Measurements from ENCODE around the gene EIF3F. TPM values are rescaled to one million over a fixed set of nuclear protein-coding genes. Genes with fewer than 3 reads are reported as not detected.

EIF3F gene
- total RNA-seq, 1 donor from 2014 or later = 257 TPM

DNA sequence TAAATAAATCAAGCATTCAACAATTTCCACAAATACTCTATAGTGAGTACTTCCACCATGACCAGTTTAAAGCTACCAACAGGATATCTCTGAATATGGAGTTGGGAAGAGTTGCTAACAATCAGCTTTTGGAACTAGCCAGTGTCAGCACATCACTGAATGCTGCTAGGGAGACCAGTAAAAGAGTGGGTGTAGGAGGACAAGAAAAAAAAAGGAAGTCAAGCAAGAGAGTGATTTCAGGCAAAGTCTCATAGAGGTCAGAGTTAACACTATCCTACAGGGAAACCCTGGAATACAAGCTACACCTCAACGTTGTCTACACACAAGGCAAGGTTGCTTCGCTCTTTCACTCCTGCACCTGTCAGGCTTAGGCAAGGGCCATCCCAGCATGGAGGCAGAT is 24.2 kb downstream of the EIF3F start:
- no peak overlapping the region for H3K27ac ChIP-seq
- H3K27ac Mint-ChIP-seq = no peak overlapping the region
- H2AFZ ChIP-seq (replicated peaks) = no peak overlapping the region
- no peak overlapping the region for H3K4me3 Mint-ChIP-seq
- no peaks in the 10 kb centered on the region for H4K20me1 ChIP-seq (ENCODE audit: low read depth)
- no peaks in the 10 kb centered on the region for H3K9me3 ChIP-seq (ENCODE audit: low read depth)
- peaks cover 14% of the 10 kb centered on the region for H3K27me3 Mint-ChIP-seq (ENCODE audit: insufficient read depth, low read depth)
- H3K79me2 ChIP-seq (ENCODE audit: low read depth) = no peaks in the 10 kb centered on the region
- no peaks in the 10 kb centered on the region for H3K36me3 ChIP-seq
- H3K4me3 ChIP-seq = no peak overlapping the region
- H3K9ac ChIP-seq = no peak overlapping the region
- no peak for DNase-seq (ENCODE audit: low spot score)
- H3K27me3 ChIP-seq = peaks cover 15% of the 10 kb centered on the region
- TF ChIP-seq EZH2 (IDR thresholded peaks at IDR 0.05) (no peak), EZH2phosphoT487 (IDR thresholded peaks at IDR 0.05) (no peak)
- TF ChIP-seq, protein P1, sequence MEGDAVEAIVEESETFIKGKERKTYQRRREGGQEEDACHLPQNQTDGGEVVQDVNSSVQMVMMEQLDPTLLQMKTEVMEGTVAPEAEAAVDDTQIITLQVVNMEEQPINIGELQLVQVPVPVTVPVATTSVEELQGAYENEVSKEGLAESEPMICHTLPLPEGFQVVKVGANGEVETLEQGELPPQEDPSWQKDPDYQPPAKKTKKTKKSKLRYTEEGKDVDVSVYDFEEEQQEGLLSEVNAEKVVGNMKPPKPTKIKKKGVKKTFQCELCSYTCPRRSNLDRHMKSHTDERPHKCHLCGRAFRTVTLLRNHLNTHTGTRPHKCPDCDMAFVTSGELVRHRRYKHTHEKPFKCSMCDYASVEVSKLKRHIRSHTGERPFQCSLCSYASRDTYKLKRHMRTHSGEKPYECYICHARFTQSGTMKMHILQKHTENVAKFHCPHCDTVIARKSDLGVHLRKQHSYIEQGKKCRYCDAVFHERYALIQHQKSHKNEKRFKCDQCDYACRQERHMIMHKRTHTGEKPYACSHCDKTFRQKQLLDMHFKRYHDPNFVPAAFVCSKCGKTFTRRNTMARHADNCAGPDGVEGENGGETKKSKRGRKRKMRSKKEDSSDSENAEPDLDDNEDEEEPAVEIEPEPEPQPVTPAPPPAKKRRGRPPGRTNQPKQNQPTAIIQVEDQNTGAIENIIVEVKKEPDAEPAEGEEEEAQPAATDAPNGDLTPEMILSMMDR (IDR thresholded peaks at IDR 0.05) = no peak
- H3K36me3 Mint-ChIP-seq = no peaks in the 10 kb centered on the region
- peaks cover 2% of the 10 kb centered on the region for H3K4me1 Mint-ChIP-seq
- no peaks in the 10 kb centered on the region for H3F3A ChIP-seq (ENCODE audit: low read depth)
- H3K4me2 ChIP-seq = no peak overlapping the region
- H3K9me3 Mint-ChIP-seq = no peaks in the 10 kb centered on the region
- H3K4me1 ChIP-seq = no peaks in the 10 kb centered on the region

DNA sequence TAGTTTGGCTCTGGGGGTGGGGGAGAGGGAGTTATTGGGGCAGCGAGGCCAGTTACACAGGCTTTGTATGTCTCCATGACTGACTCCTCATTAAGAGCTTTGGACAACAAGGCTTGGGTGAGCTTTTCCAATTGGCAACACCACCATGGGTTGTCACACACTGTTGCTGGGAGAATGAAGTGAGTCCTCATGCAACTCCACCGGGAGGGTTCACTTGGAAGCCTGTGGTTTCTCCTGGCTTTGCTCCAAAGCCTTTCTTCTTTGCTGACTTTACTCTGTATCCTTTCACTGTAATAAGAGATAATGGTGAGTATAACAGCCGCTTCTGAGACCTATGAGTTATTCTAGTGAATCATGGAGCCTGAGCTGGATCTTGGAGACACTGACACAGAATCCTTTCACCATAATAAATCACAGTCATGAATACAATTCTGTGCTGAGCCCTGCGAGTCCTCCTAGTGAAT is 24.9 kb downstream of the EIF3F start:
- Histone ChIP-seq H3K27ac (no peak overlapping the region), H3K4me2 (no peak overlapping the region), H3F3A (ENCODE audit: low read depth) (no peaks in the 10 kb centered on the region), H3K79me2 (ENCODE audit: low read depth) (no peaks in the 10 kb centered on the region), H4K20me1 (ENCODE audit: low read depth) (no peaks in the 10 kb centered on the region), H2AFZ (replicated peaks) (no peak overlapping the region), H3K36me3 (no peaks in the 10 kb centered on the region), H3K9me3 (ENCODE audit: low read depth) (no peaks in the 10 kb centered on the region), H3K27me3 (peaks cover 21% of the 10 kb centered on the region), H3K9ac (no peak overlapping the region), H3K4me1 (no peaks in the 10 kb centered on the region), H3K4me3 (no peak overlapping the region)
- H3K4me1 Mint-ChIP-seq = peaks cover 3% of the 10 kb centered on the region
- no peak overlapping the region for H3K27ac Mint-ChIP-seq
- H3K36me3 Mint-ChIP-seq = no peaks in the 10 kb centered on the region
- no peaks in the 10 kb centered on the region for H3K9me3 Mint-ChIP-seq
- TF ChIP-seq EZH2phosphoT487 (IDR thresholded peaks at IDR 0.05) (no peak), EZH2 (IDR thresholded peaks at IDR 0.05) (no peak)
- TF ChIP-seq, protein P1 (IDR thresholded peaks at IDR 0.05) = no peak
- DNase-seq (ENCODE audit: low spot score) = no peak
- peaks cover 18% of the 10 kb centered on the region for H3K27me3 Mint-ChIP-seq (ENCODE audit: insufficient read depth, low read depth)
- no peak overlapping the region for H3K4me3 Mint-ChIP-seq

DNA sequence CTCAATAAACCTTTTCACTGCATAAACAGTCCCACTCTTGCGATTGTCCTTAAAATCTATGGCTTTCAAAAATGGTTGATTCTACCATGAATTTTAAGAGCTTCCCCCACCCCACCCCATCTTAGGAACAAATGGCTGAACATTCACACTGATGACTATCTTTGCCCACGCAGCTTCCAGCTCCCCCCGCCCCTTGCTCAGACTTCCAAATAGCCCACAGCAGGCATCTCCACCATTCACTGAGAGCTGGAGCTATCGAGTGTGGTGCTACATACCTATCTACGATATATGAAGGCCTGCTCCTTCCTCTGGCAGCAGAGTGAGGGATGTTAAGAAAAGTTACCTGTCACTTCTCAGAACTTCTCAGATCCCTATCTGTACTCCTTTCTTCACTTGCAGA is 26.7 kb downstream of the EIF3F start:
- no peak for DNase-seq (ENCODE audit: low spot score)
- H3K27me3 Mint-ChIP-seq (ENCODE audit: insufficient read depth, low read depth) = peaks cover 23% of the 10 kb centered on the region

More for the DNA sequence above, 26.7 kb downstream of the EIF3F start:
- no peak overlapping the region for H2AFZ ChIP-seq (replicated peaks)
- Mint-ChIP-seq H3K9me3 (no peaks in the 10 kb centered on the region), H3K36me3 (no peaks in the 10 kb centered on the region), H3K4me1 (peaks cover 13% of the 10 kb centered on the region), H3K27ac (peak overlapping the region; percentile 29), H3K4me3 (no peak overlapping the region)
- H3K79me2 ChIP-seq (ENCODE audit: low read depth) = no peaks in the 10 kb centered on the region
- H4K20me1 ChIP-seq (ENCODE audit: low read depth) = peaks cover 7% of the 10 kb centered on the region
- no peaks in the 10 kb centered on the region for H3K36me3 ChIP-seq
- H3K9me3 ChIP-seq (ENCODE audit: low read depth) = no peaks in the 10 kb centered on the region
- peaks cover 39% of the 10 kb centered on the region for H3K27me3 ChIP-seq
- peaks cover 13% of the 10 kb centered on the region for H3F3A ChIP-seq (ENCODE audit: low read depth)
- H3K4me1 ChIP-seq = peaks cover 10% of the 10 kb centered on the region
- H3K4me3 ChIP-seq = no peak overlapping the region
- H3K27ac ChIP-seq = no peak overlapping the region
- TF ChIP-seq EZH2phosphoT487 (IDR thresholded peaks at IDR 0.05) = no peak
- TF ChIP-seq EZH2 (IDR thresholded peaks at IDR 0.05) = no peak
- TF ChIP-seq, protein P1 (IDR thresholded peaks at IDR 0.05) = no peak
- no peak overlapping the region for H3K9ac ChIP-seq
- H3K4me2 ChIP-seq = no peak overlapping the region

Measured in neural progenitor cell (in vitro differentiated cells).